K562 (cell line): ENCODE results near the gene ATP6V0C. TPM values are rescaled to one million over a fixed set of nuclear protein-coding genes. Genes with fewer than 3 reads are reported as not detected.

ENCODE experiments used
- CXXC5 ChIP-seq: fragments of 250-450 bp; sonication (Bioruptor Pico); IDR thresholded peaks from 2 replicates; pipeline ENCODE4 v1.8.0; 2022; ENCODE audit warnings: inconsistent platforms, mild to moderate bottlenecking, moderate library complexity
- EP400 ChIP-seq: fragments of 450-650 bp; IDR thresholded peaks from 2 replicates; pipeline ENCODE4 v1.6.1; 2017; ENCODE audit warnings: antibody characterized with exemption, mild to moderate bottlenecking, moderate library complexity
- FOXP4 ChIP-seq: sonication (generic); formaldehyde crosslinking; IDR thresholded peaks from 2 replicates; pipeline ENCODE4 v1.8.0; 2022; ENCODE audit warnings: mild to moderate bottlenecking, missing genetic modification reagents, borderline replicate concordance
- HDGF ChIP-seq: fragments of 450-650 bp; IDR thresholded peaks from 2 replicates; pipeline ENCODE4 v1.6.1; 2016
- HNRNPL ChIP-seq: fragments of 200-400 bp; formaldehyde crosslinking; IDR thresholded peaks from 2 replicates; pipeline ENCODE4 v1.6.1; 2017; ENCODE audit warnings: low read depth, mild to moderate bottlenecking, low read length
- NBN ChIP-seq: fragments of 450-650 bp; IDR thresholded peaks from 2 replicates; pipeline ENCODE4 v1.6.1; 2016; ENCODE audit warnings: low read depth, mild to moderate bottlenecking
- PHF8 ChIP-seq: fragments of 200-600 bp; sonication (generic); IDR thresholded peaks from 2 replicates; pipeline ENCODE4 v1.6.1; 2012; ENCODE audit warnings: mixed run types, mild to moderate bottlenecking, inconsistent platforms, low read length, moderate library complexity, borderline replicate concordance
- PPARD ChIP-seq: fragments of 250-450 bp; sonication (Bioruptor Pico); IDR thresholded peaks from 2 replicates; pipeline ENCODE4 v1.8.0; 2022; ENCODE audit warnings: inconsistent platforms, mild to moderate bottlenecking, moderate library complexity
- PTRF ChIP-seq: fragments of 450-650 bp; IDR thresholded peaks from 2 replicates; pipeline ENCODE4 v1.6.1; 2016; ENCODE audit warnings: mild to moderate bottlenecking, missing genetic modification characterization, missing compliant biosample characterization
- THAP12 ChIP-seq: fragments of 250-450 bp; sonication (Bioruptor Pico); IDR thresholded peaks from 2 replicates; pipeline ENCODE4 v1.9.0; 2021; ENCODE audit warnings: mild to moderate bottlenecking, inconsistent platforms
- YY1 ChIP-seq, 3 experiments: IDR thresholded peaks; 2 replicates each; pipeline ENCODE4 v1.6.1; 2011; ENCODE audit warnings: low read length in 2 of 3, mild to moderate bottlenecking in 2 of 3, moderate library complexity in 2 of 3, borderline replicate concordance in 1 of 3, control low read depth in 1 of 3, low read depth in 1 of 3; ENCODE audit not compliant: insufficient read depth in 3 of 3, insufficient replicate concordance in 2 of 3, control insufficient read depth in 1 of 3, insufficient read length in 1 of 3; ENCODE audit errors: extremely low read depth in 1 of 3
- ZNF184 ChIP-seq: sonication (generic); formaldehyde crosslinking; IDR thresholded peaks from 2 replicates; pipeline ENCODE4 v1.5.0; 2020; ENCODE audit warnings: missing genetic modification reagents
- polyA plus RNA-seq, 8 experiments: library from polyadenylated mRNA; depleted of rRNA in 4 of 8; stranded (reverse) in 5 of 8; unstranded in 3 of 8; fragments of >200 nt; fragmentation: Nextera tagmentation in 2 of 8; fragmentation: Illumina TruSeq in 1 of 8; extraction: Ambion mirVana in 2 of 8; extraction: Trizol in 1 of 8; gene quantifications; 2 replicates each; pipeline versions ENCODE4 v1.2.1 to v1.2.3, GENCODE V29; 2011 to 2014; ENCODE audit warnings: inconsistent platforms in 1 of 8, missing spikeins in 1 of 8
- total RNA-seq, 7 experiments: library from RNA; depleted of rRNA in 6 of 7; stranded (reverse); fragments of >200 nt in 6 of 7; fragmentation: Illumina TruSeq in 2 of 7; extraction: Trizol in 2 of 7; gene quantifications; 2 replicates each; pipeline versions ENCODE4 v1.2.1 to v1.2.3, GENCODE V29; 2011 to 2021; ENCODE audit warnings: low replicate concordance in 1 of 7
- TF ChIP-seq, protein P1 (sequence below): sonication (generic); formaldehyde crosslinking; IDR thresholded peaks from 2 replicates; pipeline ENCODE4 v1.8.0; 2023; ENCODE audit warnings: missing genetic modification reagents, mild to moderate bottlenecking, borderline replicate concordance
- TF ChIP-seq, protein P2 (sequence below): fragments of 450-650 bp; formaldehyde crosslinking; IDR thresholded peaks from 2 replicates; pipeline ENCODE4 v1.4.0; 2020; ENCODE audit warnings: mild to moderate bottlenecking, moderate library complexity

The ATP6V0C gene
- total and polyA plus RNA-seq, 9 of the 15 experiments (the other 6 are each of a cell fraction or from before 2014, with no cell fraction given): 2.9 to 228 (median 22.7) TPM

- TF ChIP-seq HNRNPL: no peak
- peak; percentile 94 for TF ChIP-seq CXXC5
- TF ChIP-seq THAP12 (CRISPR knock-in tag): peak; percentile 82
- TF ChIP-seq HDGF: no peak
- peak; percentile 79 for TF ChIP-seq PHF8
- peak; percentile 71; the same call in 1 of the 2 replicates for TF ChIP-seq EP400
- TF ChIP-seq FOXP4 (CRISPR knock-in tag): peak; percentile 60; the same call in 1 of the 2 replicates
- TF ChIP-seq PPARD: no peak
- peak; percentile 59; the same call in 1 of the 2 replicates for TF ChIP-seq NBN
- peak; percentile 89 to 97 (median 96) for TF ChIP-seq YY1 (IDR thresholded peaks at IDR 0.05; ENCODE audit: borderline replicate concordance in 1 of 3, control insufficient read depth in 1 of 3, extremely low read depth in 1 of 3, insufficient read depth in 3 of 3, insufficient read length in 1 of 3, insufficient replicate concordance in 2 of 3, low read depth in 1 of 3, low read length in 2 of 3)
- TF ChIP-seq, protein P1, sequence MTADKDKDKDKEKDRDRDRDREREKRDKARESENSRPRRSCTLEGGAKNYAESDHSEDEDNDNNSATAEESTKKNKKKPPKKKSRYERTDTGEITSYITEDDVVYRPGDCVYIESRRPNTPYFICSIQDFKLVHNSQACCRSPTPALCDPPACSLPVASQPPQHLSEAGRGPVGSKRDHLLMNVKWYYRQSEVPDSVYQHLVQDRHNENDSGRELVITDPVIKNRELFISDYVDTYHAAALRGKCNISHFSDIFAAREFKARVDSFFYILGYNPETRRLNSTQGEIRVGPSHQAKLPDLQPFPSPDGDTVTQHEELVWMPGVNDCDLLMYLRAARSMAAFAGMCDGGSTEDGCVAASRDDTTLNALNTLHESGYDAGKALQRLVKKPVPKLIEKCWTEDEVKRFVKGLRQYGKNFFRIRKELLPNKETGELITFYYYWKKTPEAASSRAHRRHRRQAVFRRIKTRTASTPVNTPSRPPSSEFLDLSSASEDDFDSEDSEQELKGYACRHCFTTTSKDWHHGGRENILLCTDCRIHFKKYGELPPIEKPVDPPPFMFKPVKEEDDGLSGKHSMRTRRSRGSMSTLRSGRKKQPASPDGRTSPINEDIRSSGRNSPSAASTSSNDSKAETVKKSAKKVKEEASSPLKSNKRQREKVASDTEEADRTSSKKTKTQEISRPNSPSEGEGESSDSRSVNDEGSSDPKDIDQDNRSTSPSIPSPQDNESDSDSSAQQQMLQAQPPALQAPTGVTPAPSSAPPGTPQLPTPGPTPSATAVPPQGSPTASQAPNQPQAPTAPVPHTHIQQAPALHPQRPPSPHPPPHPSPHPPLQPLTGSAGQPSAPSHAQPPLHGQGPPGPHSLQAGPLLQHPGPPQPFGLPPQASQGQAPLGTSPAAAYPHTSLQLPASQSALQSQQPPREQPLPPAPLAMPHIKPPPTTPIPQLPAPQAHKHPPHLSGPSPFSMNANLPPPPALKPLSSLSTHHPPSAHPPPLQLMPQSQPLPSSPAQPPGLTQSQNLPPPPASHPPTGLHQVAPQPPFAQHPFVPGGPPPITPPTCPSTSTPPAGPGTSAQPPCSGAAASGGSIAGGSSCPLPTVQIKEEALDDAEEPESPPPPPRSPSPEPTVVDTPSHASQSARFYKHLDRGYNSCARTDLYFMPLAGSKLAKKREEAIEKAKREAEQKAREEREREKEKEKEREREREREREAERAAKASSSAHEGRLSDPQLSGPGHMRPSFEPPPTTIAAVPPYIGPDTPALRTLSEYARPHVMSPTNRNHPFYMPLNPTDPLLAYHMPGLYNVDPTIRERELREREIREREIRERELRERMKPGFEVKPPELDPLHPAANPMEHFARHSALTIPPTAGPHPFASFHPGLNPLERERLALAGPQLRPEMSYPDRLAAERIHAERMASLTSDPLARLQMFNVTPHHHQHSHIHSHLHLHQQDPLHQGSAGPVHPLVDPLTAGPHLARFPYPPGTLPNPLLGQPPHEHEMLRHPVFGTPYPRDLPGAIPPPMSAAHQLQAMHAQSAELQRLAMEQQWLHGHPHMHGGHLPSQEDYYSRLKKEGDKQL: no peak
- TF ChIP-seq, protein P2, sequence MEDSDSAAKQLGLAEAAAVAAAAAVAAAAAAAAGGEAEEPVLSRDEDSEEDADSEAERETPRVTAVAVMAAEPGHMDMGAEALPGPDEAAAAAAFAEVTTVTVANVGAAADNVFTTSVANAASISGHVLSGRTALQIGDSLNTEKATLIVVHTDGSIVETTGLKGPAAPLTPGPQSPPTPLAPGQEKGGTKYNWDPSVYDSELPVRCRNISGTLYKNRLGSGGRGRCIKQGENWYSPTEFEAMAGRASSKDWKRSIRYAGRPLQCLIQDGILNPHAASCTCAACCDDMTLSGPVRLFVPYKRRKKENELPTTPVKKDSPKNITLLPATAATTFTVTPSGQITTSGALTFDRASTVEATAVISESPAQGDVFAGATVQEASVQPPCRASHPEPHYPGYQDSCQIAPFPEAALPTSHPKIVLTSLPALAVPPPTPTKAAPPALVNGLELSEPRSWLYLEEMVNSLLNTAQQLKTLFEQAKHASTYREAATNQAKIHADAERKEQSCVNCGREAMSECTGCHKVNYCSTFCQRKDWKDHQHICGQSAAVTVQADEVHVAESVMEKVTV (CRISPR knock-in tag): no peak
- no peak for TF ChIP-seq PTRF (tag)
- TF ChIP-seq ZNF184 (CRISPR knock-in tag): no peak
Measured at GRCh38 chr16:2513405-2514332, at the start of gene ATP6V0C (continued).
